PC-9 (cell line): ENCODE results near the gene RAB11FIP4.

Experiments
- EZH2 ChIP-seq: fragments of 200-600 bp; sonication (generic); IDR thresholded peaks from 2 replicates; pipeline ENCODE4 v1.8.0; 2017; ENCODE audit warnings: antibody characterized with exemption, low read depth
- TF ChIP-seq, protein P1 (sequence below): fragments of 200-600 bp; sonication (generic); conservative IDR thresholded peaks from 2 replicates; pipeline ENCODE4 v1.6.1; 2017; ENCODE audit warnings: mixed run types, antibody characterized with exemption, mild to moderate bottlenecking, moderate library complexity

DNA sequence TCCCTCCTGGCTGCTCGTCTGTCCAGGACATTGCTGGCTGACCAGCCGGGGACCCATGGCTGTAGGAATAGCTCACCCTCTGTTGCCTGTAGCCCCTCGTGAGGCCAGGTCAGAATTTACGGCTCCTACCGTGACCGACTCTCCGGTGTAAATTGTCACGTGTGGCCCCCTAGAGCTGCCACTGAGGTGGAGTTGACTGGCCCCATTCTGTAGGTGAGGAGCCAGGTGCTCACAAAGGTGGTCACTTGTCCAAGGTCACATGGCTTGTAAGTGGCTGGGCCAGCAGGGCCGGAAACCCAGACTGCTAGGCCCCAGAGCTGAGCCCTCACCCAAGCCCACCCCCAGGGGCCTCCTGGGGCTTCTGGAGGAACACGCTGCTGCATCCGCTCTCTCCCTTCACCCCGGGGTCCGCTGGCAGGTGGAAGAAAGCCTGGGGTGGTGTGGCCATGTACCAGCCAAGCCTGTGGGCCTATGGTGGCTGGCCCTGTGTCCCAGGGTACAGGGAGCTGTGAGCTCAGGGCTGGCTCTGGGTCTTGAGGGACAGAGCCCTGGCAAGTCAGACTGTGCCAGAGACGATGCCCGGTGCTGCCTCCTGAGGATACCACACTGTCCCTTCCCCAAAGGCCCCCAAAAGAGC, 120.7 kb downstream of the RAB11FIP4 start:
- no peak for TF ChIP-seq EZH2
- TF ChIP-seq, protein P1, sequence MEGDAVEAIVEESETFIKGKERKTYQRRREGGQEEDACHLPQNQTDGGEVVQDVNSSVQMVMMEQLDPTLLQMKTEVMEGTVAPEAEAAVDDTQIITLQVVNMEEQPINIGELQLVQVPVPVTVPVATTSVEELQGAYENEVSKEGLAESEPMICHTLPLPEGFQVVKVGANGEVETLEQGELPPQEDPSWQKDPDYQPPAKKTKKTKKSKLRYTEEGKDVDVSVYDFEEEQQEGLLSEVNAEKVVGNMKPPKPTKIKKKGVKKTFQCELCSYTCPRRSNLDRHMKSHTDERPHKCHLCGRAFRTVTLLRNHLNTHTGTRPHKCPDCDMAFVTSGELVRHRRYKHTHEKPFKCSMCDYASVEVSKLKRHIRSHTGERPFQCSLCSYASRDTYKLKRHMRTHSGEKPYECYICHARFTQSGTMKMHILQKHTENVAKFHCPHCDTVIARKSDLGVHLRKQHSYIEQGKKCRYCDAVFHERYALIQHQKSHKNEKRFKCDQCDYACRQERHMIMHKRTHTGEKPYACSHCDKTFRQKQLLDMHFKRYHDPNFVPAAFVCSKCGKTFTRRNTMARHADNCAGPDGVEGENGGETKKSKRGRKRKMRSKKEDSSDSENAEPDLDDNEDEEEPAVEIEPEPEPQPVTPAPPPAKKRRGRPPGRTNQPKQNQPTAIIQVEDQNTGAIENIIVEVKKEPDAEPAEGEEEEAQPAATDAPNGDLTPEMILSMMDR, result no peak
